ENCODE data around the gene MC5R.

The MC5R gene

DNA sequence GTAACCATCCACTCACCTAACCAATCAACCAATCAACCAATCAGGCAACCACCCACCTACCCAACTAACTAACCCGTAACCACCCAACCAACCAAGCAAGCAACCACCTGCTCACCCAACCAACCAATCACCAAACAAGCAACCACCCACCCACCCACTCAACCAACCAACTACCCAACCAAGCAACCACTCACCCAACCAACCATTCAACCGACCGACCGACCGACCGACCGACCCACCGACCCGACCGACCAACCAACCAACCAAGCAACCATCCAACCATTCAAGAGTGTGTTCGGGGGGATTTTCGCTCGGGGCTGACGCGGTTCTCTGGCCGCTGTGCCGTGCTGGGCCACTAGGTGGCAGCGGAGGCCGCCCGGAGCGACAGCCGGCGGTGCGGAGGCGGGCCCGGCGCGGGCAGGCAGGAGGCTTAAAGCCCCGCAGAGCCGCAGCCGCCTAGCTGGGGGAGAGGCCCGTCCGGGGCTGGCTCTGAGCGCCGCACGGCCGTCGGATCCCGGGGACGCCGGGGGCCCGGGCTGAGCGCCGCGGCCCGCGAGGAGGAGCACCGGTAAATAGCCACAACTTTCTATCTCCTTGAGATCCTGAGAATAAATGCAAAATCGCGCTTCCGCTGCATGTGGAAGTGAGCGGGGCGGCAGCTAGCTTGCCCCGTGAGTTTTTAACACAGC is at the start of gene MC5R:
TSS of gene MC5R (plus strand) at position 443 of the 689 bp plus-strand sequence. CDS start 1,617 bp downstream, outside the sequence.
- H3K27me3 Mint-ChIP-seq: peaks cover 19% of the 10 kb centered on the region
- H3K4me1 Mint-ChIP-seq: peaks cover 7% of the 10 kb centered on the region
- H3K36me3 Mint-ChIP-seq: no peaks in the 10 kb centered on the region
- peak within 1 kb of the TSS; percentile 71 for H3K4me3 Mint-ChIP-seq
- H3K9me3 Mint-ChIP-seq: no peaks in the 10 kb centered on the region
- H3K27ac Mint-ChIP-seq: no peak within 1 kb of the TSS

DNA sequence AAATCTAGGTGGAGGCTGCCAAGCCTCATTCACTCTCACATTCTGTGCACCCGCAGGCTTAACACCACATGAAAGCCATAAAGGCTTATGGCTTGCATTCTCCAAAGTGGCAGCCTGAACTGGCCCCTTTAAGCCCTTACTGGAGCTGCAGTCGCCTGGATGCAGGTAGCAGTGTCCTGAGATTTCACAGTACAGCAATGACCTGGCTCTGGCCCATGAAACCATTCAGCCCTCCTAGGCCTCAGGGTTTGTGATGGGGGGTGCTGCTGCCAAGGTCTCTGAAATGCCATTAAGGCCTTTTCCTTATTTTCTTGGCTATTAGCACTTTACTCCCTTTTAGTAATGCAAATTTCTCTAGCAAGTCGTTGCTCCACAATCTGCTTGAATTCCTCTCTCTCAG is 48.9 kb upstream of the MC5R start:
- Mint-ChIP-seq H3K36me3 (peaks cover 4% of the 10 kb centered on the region), H3K4me1 (no peaks in the 10 kb centered on the region), H3K27ac (no peak overlapping the region), H3K4me3 (no peak overlapping the region), H3K9me3 (peaks cover 10% of the 10 kb centered on the region), H3K27me3 (peaks cover 11% of the 10 kb centered on the region)

DNA sequence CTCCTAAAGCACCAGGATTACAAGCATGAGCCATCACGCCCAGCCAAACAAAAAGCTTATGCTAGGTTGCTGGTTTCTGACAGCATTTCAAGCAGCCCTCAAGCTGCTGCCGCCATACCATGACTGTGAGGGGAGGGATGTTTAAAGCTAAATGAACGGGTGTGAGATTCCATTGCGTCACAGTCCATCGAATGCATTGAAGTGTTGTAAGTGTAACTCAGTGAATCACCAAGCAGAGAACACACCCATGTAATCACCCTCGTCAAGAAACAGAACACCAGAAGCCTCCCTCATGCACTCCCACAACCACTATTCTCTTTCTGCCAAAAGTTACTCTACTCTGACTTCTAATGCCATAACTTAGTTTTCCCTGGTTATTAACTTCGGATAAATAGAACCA is 32.8 kb upstream of the MC5R start:
- no peak overlapping the region for H3K27ac Mint-ChIP-seq
- H3K4me3 Mint-ChIP-seq: no peak overlapping the region
- H3K27me3 Mint-ChIP-seq: peaks cover 5% of the 10 kb centered on the region
- no peaks in the 10 kb centered on the region for H3K4me1 Mint-ChIP-seq
- no peaks in the 10 kb centered on the region for H3K9me3 Mint-ChIP-seq
- no peaks in the 10 kb centered on the region for H3K36me3 Mint-ChIP-seq

DNA sequence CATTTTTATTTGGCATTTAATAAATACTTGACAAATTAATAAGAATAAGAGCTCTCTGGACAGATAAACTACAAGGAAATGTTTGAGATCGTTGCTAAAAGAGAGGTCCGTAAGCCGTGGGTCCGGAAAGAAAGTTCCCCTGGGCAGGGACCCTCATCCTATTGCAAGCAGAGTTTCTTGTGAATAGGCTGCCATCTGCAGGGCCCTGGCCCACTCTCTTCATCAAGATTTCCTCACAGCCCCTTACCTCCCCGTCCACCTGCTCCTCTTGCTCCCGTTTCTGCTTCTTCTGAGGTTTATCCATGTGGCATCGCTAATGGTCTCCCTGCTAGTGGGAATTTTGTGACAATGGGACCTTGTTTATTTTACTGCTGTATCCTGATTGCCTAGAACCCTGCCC is 30.1 kb upstream of the MC5R start:
- Mint-ChIP-seq H3K9me3 (no peaks in the 10 kb centered on the region), H3K4me1 (no peaks in the 10 kb centered on the region), H3K4me3 (no peak overlapping the region), H3K27me3 (peaks cover 7% of the 10 kb centered on the region), H3K36me3 (no peaks in the 10 kb centered on the region), H3K27ac (no peak overlapping the region)

DNA sequence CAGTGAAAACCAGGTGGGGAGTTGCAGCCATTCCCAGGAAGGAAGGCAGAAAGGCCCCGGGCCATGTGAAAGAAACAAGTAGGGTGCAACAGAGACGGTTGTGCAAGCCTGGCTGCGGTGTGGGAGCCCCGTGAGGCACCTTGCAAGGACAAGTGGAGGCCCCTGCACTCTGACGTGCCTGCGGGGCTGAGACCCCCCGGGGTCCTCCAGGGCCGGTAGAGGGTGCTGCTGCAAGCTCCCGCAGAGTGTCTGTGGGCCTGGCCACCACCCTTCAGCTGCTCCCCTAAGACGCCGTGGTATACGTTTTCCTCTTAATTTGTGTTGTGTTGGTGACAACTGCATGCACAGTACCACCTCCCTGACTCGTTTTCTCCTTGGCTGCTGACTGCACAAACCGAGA is 27.4 kb upstream of the MC5R start:
- Mint-ChIP-seq H3K9me3 (no peaks in the 10 kb centered on the region), H3K27ac (no peak overlapping the region), H3K36me3 (no peaks in the 10 kb centered on the region), H3K4me3 (no peak overlapping the region), H3K27me3 (peaks cover 15% of the 10 kb centered on the region), H3K4me1 (peaks cover 5% of the 10 kb centered on the region)

DNA sequence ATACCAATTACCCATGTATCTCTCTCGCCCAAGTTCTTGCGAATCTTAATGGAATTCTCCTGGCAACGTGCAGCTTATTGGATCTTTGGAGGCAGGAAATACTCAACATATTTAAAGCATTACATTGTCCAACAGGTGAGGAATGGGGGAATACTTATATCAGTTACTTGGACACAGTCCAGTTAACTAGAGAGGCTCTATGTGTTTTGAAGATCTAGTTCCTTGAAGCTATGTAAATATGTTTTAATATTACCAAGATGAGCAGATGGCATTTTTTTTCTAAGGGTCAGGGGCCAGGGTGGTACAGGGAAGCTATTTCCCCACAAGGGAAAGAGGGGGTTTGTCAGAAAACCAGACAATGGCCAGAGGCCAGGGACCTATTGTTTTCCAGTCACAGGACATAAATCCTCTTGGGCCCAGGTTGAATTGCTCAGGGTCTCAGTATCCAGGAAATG is 26.8 kb upstream of the MC5R start:
- no peak overlapping the region for H3K27ac Mint-ChIP-seq
- peaks cover 5% of the 10 kb centered on the region for H3K4me1 Mint-ChIP-seq
- no peaks in the 10 kb centered on the region for H3K9me3 Mint-ChIP-seq
- H3K27me3 Mint-ChIP-seq: peaks cover 17% of the 10 kb centered on the region
- no peak overlapping the region for H3K4me3 Mint-ChIP-seq
- no peaks in the 10 kb centered on the region for H3K36me3 Mint-ChIP-seq

DNA sequence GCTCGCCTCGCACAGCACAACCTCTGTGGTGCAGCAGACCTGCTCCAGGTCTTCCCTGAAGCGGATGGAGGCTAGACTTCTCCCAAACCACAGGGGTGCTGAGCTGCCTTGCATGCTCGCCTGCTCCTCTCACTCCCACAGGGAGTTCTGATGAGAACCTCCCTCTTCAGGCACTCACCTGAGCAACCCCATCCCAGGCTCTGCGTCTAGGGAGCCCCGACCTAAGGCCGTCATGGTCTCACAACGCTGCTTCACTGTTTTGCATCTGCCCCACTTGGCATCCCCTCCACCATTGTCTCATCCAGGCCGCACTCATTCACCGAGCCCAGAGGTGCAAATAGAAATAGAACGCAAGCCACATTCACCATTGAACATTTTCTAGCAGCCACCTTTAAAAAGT is 24.6 kb upstream of the MC5R start:
- Mint-ChIP-seq H3K27ac (no peak overlapping the region), H3K4me1 (peaks cover 5% of the 10 kb centered on the region), H3K4me3 (no peak overlapping the region), H3K36me3 (no peaks in the 10 kb centered on the region), H3K27me3 (peaks cover 27% of the 10 kb centered on the region), H3K9me3 (no peaks in the 10 kb centered on the region)

DNA sequence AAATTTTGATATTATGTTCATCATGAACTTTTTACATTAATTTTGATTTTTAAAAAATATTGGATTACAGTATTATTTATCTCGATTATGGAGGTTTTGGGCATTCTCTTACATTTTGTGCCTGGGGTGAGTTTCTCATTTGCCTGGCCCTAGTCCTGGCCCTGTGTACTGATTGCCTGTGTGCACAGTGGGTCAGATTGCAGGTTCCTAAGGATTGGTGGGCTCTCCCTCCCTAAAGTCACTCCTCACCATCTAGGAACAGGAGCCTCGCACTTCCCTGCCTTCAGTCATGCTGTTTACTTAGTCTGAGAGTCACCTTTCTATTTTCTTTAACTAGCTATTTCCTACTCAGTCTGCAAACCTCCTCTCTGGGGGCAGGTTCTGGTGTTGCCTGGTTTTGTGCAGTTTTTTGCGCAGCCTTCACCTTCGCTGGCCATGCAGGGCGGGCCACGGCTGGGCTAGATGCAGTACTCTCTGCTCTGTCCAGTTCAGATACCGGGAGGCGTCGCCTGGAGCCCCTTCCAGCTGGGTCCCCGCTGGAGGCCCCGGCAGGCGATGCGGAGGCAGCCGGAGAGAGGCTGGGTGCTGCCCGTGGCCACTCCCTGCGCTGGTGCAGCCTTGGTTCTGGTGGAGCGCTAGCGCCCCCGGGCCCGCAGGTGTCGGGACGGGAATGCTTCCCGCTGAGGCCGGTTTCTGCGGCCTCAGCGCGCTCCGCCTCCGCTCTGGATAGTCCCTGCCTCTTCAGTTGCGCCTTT is 23.3 kb upstream of the MC5R start:
- peaks cover 5% of the 10 kb centered on the region for H3K4me1 Mint-ChIP-seq
- no peaks in the 10 kb centered on the region for H3K9me3 Mint-ChIP-seq
- no peaks in the 10 kb centered on the region for H3K36me3 Mint-ChIP-seq
- H3K27me3 Mint-ChIP-seq: peaks cover 38% of the 10 kb centered on the region
- no peak overlapping the region for H3K27ac Mint-ChIP-seq
- H3K4me3 Mint-ChIP-seq: peak overlapping the region; percentile 47

DNA sequence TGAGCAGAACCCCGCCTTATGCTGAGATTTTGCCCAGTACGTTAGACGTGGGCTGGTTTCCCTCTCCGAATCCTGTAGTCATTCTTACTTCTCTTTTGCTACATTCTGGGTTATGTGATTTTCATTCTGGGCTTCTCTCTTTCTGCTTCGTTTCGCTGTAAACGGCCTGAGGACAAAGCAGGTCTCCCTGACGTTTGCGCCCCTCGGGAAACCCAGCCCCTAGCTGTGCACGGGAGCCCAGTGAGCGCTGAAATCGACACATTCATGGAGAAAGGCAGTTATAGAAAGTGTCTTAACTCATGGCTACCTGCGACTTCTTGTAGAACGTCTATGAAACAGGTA is 22.7 kb upstream of the MC5R start:
- Mint-ChIP-seq H3K4me3 (peak overlapping the region; percentile 47), H3K27ac (no peak overlapping the region)

DNA sequence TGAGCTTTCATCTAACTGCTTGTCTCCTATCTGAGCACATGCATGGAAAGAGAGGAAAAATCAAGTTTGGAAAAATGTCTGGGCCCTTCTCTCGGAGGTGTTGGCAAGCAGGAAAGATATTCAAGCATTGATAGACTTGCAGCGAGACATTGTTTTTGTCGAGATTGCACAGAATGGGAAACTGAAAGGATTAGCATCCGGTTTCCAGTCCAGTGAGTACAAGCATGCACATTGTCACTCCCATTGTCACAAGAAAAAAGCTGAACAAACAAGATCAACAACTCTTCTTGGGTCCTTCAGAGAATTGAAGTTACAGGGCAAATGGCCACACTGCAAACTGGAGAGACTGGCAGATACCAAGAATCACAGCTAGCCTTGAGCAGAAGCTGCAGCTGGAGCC is 19.6 kb upstream of the MC5R start:
- Mint-ChIP-seq H3K36me3 (no peaks in the 10 kb centered on the region), H3K9me3 (no peaks in the 10 kb centered on the region), H3K27me3 (peaks cover 37% of the 10 kb centered on the region), H3K4me3 (no peak overlapping the region), H3K4me1 (peaks cover 5% of the 10 kb centered on the region), H3K27ac (no peak overlapping the region)

More for the DNA sequence above, 22.7 kb upstream of the MC5R start:
- Mint-ChIP-seq H3K36me3 (no peaks in the 10 kb centered on the region), H3K9me3 (no peaks in the 10 kb centered on the region), H3K4me1 (peaks cover 5% of the 10 kb centered on the region), H3K27me3 (peaks cover 40% of the 10 kb centered on the region)

DNA sequence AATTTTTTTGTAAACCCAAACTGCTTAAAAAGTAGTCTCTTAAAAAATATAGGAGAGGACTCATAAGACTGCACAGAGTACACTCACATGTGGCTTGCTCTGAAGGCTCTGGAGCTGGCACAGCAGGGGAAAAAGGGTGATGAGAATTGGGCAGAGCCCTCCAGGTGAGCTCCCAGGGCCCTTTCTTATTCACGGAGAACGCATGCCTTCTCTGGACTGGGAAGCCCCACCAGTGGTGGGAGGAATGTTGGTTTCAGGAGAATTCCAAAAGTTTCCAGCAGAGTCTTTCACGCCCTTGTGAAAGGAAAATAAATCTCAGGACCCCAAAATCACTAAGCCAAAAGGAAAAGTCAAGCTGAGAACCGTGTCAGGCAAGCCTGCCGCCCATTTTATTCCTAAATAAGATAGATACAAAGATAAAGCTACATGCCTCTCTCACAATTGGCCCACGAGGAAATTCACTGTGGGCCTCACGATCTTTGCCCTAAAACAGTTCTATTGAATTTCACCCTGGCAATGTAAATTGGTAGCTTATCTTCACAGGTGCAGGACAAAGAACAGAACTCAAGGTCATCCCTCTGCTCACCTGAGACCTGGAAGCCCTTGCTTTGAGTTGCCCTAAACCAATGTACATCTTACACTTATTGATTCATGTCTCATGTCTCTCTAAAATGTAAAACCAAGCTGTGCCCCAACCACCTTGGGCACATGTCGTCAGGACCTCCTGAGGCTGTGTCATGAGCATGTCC is 15.5 kb upstream of the MC5R start:
- H3K4me1 Mint-ChIP-seq: peaks cover 2% of the 10 kb centered on the region

DNA sequence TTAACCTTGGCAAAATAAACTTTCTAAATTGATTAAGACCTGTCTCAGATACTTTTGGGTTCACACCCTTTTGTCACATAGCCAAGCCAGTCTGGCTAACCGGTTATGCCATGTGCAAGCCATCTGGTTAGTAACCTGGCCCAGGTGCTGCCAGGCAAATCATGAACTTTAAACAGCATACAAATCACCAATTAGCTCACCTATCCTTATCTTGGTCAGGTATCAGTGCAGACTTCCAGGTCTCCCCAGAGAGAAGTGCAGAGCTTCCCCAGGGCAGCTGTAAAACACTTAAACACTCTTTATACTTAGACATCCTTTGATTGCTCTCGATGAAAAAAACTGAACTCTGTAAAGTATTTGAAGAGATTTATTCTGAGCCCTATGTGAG is 14.9 kb upstream of the MC5R start:
- peaks cover 3% of the 10 kb centered on the region for H3K4me1 Mint-ChIP-seq
- H3K4me3 Mint-ChIP-seq: no peak overlapping the region
- no peaks in the 10 kb centered on the region for H3K9me3 Mint-ChIP-seq
- peaks cover 19% of the 10 kb centered on the region for H3K27me3 Mint-ChIP-seq
- H3K27ac Mint-ChIP-seq: no peak overlapping the region
- no peaks in the 10 kb centered on the region for H3K36me3 Mint-ChIP-seq

More for the DNA sequence above, 15.5 kb upstream of the MC5R start:
- Mint-ChIP-seq H3K27me3 (peaks cover 21% of the 10 kb centered on the region), H3K36me3 (no peaks in the 10 kb centered on the region), H3K9me3 (no peaks in the 10 kb centered on the region), H3K27ac (no peak overlapping the region), H3K4me3 (no peak overlapping the region)

DNA sequence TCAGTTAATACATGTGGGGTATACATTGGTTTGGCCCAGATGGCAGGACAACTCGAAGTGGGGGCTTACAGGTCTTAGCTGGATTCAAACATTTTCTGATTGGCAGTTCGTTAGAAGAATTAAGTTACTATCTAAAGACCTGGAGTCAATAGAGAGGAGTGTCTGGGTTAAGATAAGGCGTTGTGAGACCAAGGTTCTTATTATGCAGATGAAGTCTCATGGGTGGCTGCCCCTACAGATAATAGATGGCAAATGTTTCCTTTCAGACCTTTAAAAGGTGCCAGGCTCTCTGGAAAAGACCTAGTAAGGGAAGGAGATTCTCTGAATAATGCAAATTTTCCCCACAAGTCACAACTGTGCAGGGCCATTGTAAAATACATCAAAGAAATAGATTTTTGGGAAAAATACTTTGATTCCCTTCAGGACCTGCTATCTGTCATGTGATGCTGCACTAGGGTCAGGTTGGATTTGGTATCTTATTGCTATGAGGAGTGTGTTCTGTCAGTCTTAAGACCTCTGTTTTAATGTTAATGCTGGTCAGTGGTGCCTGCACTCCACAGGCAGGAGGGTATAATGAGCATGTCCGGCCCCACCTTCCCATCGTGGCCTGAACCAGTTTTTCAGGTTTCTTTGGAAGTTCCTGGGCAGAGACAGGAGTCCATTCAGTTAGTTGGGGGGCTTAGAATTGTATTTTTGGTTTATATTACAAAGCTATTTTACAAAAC is 14.3 kb upstream of the MC5R start:
- Mint-ChIP-seq H3K4me3 (no peak overlapping the region), H3K27ac (no peak overlapping the region), H3K4me1 (peaks cover 3% of the 10 kb centered on the region), H3K9me3 (no peaks in the 10 kb centered on the region), H3K27me3 (peaks cover 14% of the 10 kb centered on the region), H3K36me3 (no peaks in the 10 kb centered on the region)

DNA sequence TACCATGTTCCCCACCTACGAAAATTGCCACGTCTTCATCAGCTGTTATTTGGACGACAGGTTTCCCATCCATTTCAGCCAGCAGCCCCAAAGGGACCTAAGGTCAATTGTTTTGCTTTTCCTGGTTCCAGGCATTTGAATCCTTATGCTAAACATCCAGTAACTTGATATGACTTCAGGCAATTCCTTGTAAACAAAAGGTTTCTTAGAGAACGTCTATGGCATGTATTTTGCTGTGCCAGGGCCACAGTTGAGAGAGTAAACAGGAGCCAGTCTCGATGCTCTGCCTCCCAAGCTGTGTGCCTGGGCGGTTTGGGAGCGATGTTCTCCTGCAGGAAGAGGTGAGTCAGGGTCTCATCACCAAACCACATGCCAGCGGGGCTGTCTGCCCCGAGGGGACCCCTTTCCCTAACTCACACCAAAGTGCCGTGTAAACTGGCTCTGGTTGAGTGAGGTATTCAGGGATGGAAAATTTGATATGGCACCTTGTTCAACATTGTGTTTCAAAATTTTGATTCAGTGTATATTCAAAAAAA is 12.9 kb upstream of the MC5R start:
- Mint-ChIP-seq H3K36me3 (no peaks in the 10 kb centered on the region), H3K4me1 (peaks cover 3% of the 10 kb centered on the region), H3K4me3 (no peak overlapping the region), H3K27me3 (peaks cover 4% of the 10 kb centered on the region), H3K27ac (no peak overlapping the region), H3K9me3 (no peaks in the 10 kb centered on the region)

DNA sequence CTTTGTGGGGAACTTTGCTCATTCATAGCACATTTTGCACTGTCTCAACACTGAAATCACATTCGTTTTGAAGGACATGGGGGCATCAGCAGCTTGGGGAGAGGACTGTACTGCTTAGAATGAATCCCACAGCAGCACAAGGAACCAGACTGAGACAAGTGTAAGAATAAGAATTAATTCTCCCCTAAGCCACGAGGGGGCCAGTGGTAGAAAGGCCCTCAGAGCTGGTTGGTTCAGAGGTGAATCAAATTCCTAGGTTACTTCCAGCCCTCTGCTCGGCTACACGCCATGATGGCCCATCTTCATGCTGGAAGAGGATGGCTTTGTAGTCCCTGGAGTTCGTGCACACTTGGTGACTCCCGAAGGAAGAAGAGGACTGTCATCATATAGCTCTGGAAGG is 12.0 kb upstream of the MC5R start:
- H3K27me3 Mint-ChIP-seq: no peaks in the 10 kb centered on the region
- no peaks in the 10 kb centered on the region for H3K9me3 Mint-ChIP-seq
- H3K4me1 Mint-ChIP-seq: peaks cover 3% of the 10 kb centered on the region
- H3K36me3 Mint-ChIP-seq: no peaks in the 10 kb centered on the region
- H3K27ac Mint-ChIP-seq: no peak overlapping the region
- H3K4me3 Mint-ChIP-seq: no peak overlapping the region

Measured in activated naive CD4-positive, alpha-beta T cell treated with anti-CD3 and anti-CD28 coated beads, Interleukin-2, amount 50 U/mL, for 24 hours (primary cell).